ENCODE measurements around the gene COX15.

COX15 gene

GRCh38 chr10:99732033-99732842 is at the start of gene COX15, which contains the start of gene CUTC:
COX15 (minus strand) TSS chr10:99732127; CDS start chr10:99732049, 78 bp downstream.
CUTC (plus strand) TSS chr10:99732234; CDS start chr10:99732349, 115 bp downstream.
- TF ChIP-seq, protein P1, sequence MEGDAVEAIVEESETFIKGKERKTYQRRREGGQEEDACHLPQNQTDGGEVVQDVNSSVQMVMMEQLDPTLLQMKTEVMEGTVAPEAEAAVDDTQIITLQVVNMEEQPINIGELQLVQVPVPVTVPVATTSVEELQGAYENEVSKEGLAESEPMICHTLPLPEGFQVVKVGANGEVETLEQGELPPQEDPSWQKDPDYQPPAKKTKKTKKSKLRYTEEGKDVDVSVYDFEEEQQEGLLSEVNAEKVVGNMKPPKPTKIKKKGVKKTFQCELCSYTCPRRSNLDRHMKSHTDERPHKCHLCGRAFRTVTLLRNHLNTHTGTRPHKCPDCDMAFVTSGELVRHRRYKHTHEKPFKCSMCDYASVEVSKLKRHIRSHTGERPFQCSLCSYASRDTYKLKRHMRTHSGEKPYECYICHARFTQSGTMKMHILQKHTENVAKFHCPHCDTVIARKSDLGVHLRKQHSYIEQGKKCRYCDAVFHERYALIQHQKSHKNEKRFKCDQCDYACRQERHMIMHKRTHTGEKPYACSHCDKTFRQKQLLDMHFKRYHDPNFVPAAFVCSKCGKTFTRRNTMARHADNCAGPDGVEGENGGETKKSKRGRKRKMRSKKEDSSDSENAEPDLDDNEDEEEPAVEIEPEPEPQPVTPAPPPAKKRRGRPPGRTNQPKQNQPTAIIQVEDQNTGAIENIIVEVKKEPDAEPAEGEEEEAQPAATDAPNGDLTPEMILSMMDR (IDR thresholded peaks at IDR 0.05; ENCODE audit: low read depth, low read length), result peak; percentile 14

DNA sequence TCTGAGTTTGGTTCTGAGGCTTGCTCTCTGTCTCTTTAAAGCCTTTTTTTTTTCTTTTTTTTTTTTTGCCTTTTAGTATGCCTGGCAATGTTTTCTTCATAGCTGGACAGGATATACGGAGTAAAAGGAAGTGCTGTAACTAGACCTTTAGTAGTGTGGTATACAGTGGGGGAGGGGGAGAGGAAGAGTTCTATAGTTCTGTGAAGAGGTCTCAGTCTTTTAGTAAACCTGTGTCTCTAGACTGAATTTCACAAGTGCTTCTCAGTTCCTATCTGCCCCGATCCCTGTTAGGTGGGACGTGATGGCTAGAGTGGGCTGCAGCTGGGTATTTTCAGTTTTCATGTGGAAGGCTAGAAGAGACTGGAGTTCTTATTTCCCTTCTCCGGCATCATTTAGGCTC is 47.4 kb upstream of the COX15 start:
- DNase-seq (ENCODE audit: extremely low read depth, low read depth), result no peak
- TF ChIP-seq, protein P1 (IDR thresholded peaks at IDR 0.05; ENCODE audit: low read depth, low read length), result no peak

More at GRCh38 chr10:99732033-99732842, at the start of gene COX15, which contains the start of gene CUTC:
- DNase-seq (ENCODE audit: extremely low read depth, low read depth), result peak; percentile 89

GRCh38 chr10:99777918-99778714 is 46.2 kb upstream of the COX15 start:
- DNase-seq (ENCODE audit: extremely low read depth, low read depth), result no peak
- TF ChIP-seq, protein P1 (IDR thresholded peaks at IDR 0.05; ENCODE audit: low read depth, low read length), result no peak

- TF ChIP-seq, protein P1 (IDR thresholded peaks at IDR 0.05; ENCODE audit: low read depth, low read length), result no peak
- peak; percentile 68 for DNase-seq (ENCODE audit: extremely low read depth, low read depth)
Observed at GRCh38 chr10:99775850-99776249, 43.9 kb upstream of the COX15 start.

- no peak for DNase-seq (ENCODE audit: extremely low read depth, low read depth)
- TF ChIP-seq, protein P1 (IDR thresholded peaks at IDR 0.05; ENCODE audit: low read depth, low read length), result no peak
Observed at GRCh38 chr10:99770408-99771045, 38.6 kb upstream of the COX15 start.

DNA sequence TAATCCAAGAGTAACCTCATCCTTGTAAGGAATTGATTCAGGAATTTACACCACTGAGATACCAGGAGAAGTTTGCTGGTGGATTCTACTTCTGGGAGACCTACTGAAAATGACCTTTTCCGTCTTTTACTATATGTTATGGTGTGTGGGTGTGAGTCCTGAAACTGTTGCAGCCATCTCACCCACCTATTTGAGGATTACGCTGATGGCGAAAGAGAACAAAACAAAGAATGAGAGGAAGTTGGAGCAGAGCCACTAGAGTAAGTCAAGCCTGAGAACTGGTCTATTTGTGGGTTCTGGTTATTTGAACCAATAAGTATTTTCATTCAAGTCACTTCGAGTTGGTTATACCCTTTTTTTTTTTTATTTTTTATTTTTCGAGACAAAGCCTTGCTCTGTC is 37.8 kb upstream of the COX15 start:
- DNase-seq (ENCODE audit: extremely low read depth, low read depth), result no peak

More for the DNA sequence above, 37.8 kb upstream of the COX15 start:
- TF ChIP-seq, protein P1 (IDR thresholded peaks at IDR 0.05; ENCODE audit: low read depth, low read length), result no peak

All from AG09319 (cell line).